NCI-H2196 treated with DMSO at 0.1 percent for 48 hours (cell line): Measurements from ENCODE around the gene ZNF774.
"Not testable (repeated sequence)": the region's sequence is repeated elsewhere in the genome, so short reads cannot be mapped to it uniquely, and the experiment has no call there.

Experiments used
- DNase-seq: peaks from one replicate; lab custom pipeline; 2025; ENCODE audit not compliant: unreplicated experiment; lab: John Stamatoyannopoulos, UW

ZNF774 gene

DNA sequence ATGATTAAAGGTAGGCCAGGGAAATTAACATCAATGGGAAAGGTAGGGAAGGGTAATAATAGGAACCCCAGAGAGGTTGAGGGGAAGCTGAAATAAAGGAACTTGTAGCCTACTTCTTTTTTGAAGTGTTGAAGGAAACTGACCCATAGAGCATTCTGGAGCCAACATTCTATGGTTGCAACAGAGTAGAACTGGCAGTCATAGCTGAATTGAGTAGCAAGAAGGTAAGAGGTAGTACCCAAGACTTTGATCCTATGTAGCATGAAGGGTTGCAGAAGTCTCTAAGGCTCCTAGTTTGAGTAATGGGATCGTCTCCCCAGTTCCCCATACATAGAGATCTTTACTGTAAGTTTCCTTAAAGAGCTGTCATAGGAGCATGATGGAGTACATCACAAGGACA, 7.4 kb upstream of the ZNF774 start:
- no peak for DNase-seq

DNA sequence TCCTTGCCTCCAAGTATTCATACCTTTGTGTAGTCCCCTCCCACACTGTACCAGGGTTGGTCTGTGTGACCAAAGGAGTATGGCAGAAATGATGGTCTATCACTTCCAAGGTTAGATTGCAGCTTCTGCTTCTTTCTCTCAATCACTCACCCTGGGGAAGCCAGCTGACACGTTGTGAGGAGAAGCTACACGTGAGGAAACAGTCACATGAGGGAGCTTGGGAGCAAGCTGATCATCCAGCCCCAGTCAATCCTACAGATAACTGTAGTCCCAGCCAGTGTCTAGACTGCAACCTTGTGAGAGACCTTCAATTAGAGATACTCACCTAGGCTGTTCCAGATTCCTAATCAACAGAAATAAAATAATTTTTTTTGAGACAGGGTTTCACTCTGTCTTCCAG, 6.2 kb upstream of the ZNF774 start:
- no peak for DNase-seq

GRCh38 chr15:90347431-90348065, 4.5 kb upstream of the ZNF774 start:
- DNase-seq: not testable (repeated sequence)

GRCh38 chr15:90348456-90348855, 3.6 kb upstream of the ZNF774 start:
- no peak for DNase-seq

- DNase-seq: no peak
Measured at GRCh38 chr15:90349072-90349471, 3.0 kb upstream of the ZNF774 start.

- DNase-seq: no peak
Measured at GRCh38 chr15:90349821-90350220, 2.3 kb upstream of the ZNF774 start.

GRCh38 chr15:90351479-90352106, 491 bp upstream of the ZNF774 start:
- DNase-seq: no peak

GRCh38 chr15:90354986-90355385, 2.9 kb downstream of the ZNF774 start:
- no peak for DNase-seq

GRCh38 chr15:90358124-90359033, 6.3 kb downstream of the ZNF774 start:
- no peak for DNase-seq

DNA sequence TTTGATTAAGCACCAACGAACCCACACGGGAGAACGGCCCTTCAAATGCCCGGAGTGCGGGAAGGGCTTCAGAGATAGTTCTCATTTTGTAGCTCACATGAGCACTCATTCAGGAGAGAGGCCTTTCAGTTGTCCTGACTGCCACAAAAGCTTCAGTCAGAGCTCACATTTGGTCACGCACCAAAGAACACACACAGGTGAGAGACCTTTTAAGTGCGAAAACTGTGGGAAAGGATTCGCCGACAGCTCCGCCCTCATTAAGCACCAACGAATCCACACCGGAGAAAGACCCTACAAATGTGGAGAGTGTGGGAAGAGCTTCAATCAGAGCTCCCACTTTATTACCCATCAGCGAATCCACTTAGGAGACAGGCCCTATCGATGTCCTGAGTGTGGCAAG, 8.7 kb downstream of the ZNF774 start:
- DNase-seq: no peak

- DNase-seq: no peak
Measured at GRCh38 chr15:90362936-90363212, 10.8 kb downstream of the ZNF774 start.

GRCh38 chr15:90364251-90364650, 12.2 kb downstream of the ZNF774 start:
- DNase-seq: no peak

GRCh38 chr15:90365414-90366055, 13.5 kb downstream of the ZNF774 start:
- no peak for DNase-seq

GRCh38 chr15:90367576-90367975, 15.5 kb downstream of the ZNF774 start:
- DNase-seq: no peak

GRCh38 chr15:90375071-90375470, 23.0 kb downstream of the ZNF774 start:
- DNase-seq: no peak

GRCh38 chr15:90376789-90377188, 24.7 kb downstream of the ZNF774 start:
- no peak for DNase-seq

DNA sequence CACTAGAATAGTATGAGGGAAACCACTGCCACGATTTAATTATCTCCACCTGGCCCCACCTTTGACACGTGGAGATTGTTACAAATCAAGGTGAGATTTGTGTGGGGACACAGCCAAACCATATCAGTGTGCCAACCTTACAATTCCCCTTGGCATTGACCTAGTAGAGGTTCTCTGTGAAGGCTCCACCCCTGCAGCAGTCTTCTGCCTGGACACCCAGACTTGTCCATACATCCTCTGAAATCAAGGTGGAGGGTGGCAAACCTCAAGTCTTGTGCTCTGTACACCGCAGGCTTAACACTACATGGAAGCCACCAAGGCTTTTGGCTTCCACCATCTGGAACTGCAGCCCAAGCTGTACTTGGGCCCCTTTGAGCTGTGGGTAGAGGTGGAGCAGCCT, 27.2 kb downstream of the ZNF774 start:
- no peak for DNase-seq

GRCh38 chr15:90381515-90381914, 29.4 kb downstream of the ZNF774 start:
- DNase-seq: no peak

DNA sequence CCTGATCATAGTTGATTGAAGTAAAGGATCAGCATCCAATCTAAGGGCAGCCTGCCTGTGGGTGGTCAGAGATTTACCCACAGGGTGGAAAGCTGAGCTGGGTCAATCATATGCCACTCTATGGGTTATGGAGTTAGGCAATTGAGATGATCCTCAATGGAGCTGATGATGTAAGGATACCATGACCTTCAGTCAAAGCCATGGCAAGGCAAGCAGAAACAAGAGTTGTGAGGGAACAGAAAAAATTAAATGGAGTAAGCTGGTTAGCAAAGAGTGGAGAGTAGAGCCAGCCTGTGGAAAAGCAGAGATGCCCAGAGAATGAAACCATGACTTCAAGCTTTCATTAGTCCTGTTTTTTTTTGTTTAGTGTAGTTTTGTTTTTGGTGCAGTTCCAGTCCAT, 30.2 kb downstream of the ZNF774 start:
- DNase-seq: no peak

DNA sequence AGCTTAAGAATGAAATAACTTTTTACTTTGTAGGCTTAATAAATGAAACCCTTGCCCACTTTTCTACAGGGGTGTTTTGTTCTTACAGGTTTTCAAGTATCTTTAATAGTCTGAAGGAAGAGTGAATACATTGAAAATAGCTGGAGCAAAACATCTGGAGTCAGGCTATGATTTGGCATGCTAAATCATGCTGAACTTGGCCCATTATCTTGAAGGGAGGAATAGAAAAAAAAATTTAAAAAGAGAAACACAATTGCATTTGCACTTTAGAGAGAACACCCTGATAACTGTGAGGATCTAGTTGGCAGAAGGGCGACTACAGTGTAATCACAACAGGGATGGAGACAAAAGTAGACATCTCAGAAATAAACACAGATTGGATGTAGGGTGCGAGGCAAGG, 34.1 kb downstream of the ZNF774 start:
- no peak for DNase-seq

- peak; percentile 91 for DNase-seq
Measured at GRCh38 chr15:90387534-90388461, 35.7 kb downstream of the ZNF774 start, which contains the start of gene IQGAP1. IQGAP1 (plus strand) TSS chr15:90388242; CDS start chr15:90388342, 100 bp downstream.
